ENCODE data around the gene CST9L. TPM values are rescaled to one million over a fixed set of nuclear protein-coding genes. Genes with fewer than 3 reads are reported as not detected.
A peak's percentile ranks its signal among the peaks of the same experiment; 100 is the strongest.

Gene CST9L
- polyA plus RNA-seq, 4 donors, result not detected

- no peak for DNase-seq (ENCODE audit: low read depth in 4 of 4, low spot score in 3 of 4)
Observed at GRCh38 chr20:23548408-23548807, 19.9 kb downstream of the CST9L start.

- DNase-seq (ENCODE audit: low read depth in 4 of 4, low spot score in 3 of 4), result no peak
Observed at GRCh38 chr20:23547613-23548012, 20.7 kb downstream of the CST9L start.

GRCh38 chr20:23546435-23547144, 21.7 kb downstream of the CST9L start:
- DNase-seq (ENCODE audit: low read depth in 4 of 4, low spot score in 3 of 4), result no peak

GRCh38 chr20:23544133-23544532, 24.2 kb downstream of the CST9L start:
- DNase-seq (ENCODE audit: low read depth in 4 of 4, low spot score in 3 of 4), result no peak

- DNase-seq (ENCODE audit: low read depth in 4 of 4, low spot score in 3 of 4), result no peak
Observed at GRCh38 chr20:23542801-23543200, 25.5 kb downstream of the CST9L start.

- DNase-seq (ENCODE audit: low read depth in 4 of 4, low spot score in 3 of 4), result no peak
Observed at GRCh38 chr20:23541776-23542175, 26.5 kb downstream of the CST9L start.

- DNase-seq (ENCODE audit: low read depth in 4 of 4, low spot score in 3 of 4), result no peak
Observed at GRCh38 chr20:23541330-23541729, 27.0 kb downstream of the CST9L start.

- DNase-seq (ENCODE audit: low read depth in 4 of 4, low spot score in 3 of 4), result no peak
Observed at GRCh38 chr20:23540624-23541023, 27.7 kb downstream of the CST9L start.

GRCh38 chr20:23537030-23537429, 31.3 kb downstream of the CST9L start:
- no peak for DNase-seq (ENCODE audit: low read depth in 4 of 4, low spot score in 3 of 4)

- no peak for DNase-seq (ENCODE audit: low read depth in 4 of 4, low spot score in 3 of 4)
Observed at GRCh38 chr20:23536328-23536974, 31.8 kb downstream of the CST9L start.

GRCh38 chr20:23534801-23535593, 33.3 kb downstream of the CST9L start:
- no peak for DNase-seq (ENCODE audit: low read depth in 4 of 4, low spot score in 3 of 4)

GRCh38 chr20:23533161-23533560, 35.1 kb downstream of the CST9L start:
- no peak for DNase-seq (ENCODE audit: low read depth in 4 of 4, low spot score in 3 of 4)

- no peak for DNase-seq (ENCODE audit: low read depth in 4 of 4, low spot score in 3 of 4)
Observed at GRCh38 chr20:23532533-23532932, 35.8 kb downstream of the CST9L start.

- no peak for DNase-seq (ENCODE audit: low read depth in 4 of 4, low spot score in 3 of 4)
Observed at GRCh38 chr20:23530937-23531567, 37.2 kb downstream of the CST9L start.

GRCh38 chr20:23528867-23529431, 39.3 kb downstream of the CST9L start:
- DNase-seq (ENCODE audit: low read depth in 4 of 4, low spot score in 3 of 4), result no peak

GRCh38 chr20:23526850-23527249, 41.4 kb downstream of the CST9L start:
- no peak for DNase-seq (ENCODE audit: low read depth in 4 of 4, low spot score in 3 of 4)

- no peak for DNase-seq (ENCODE audit: low read depth in 4 of 4, low spot score in 3 of 4)
Observed at GRCh38 chr20:23524146-23524545, 44.1 kb downstream of the CST9L start.

GRCh38 chr20:23520185-23520584, 48.1 kb downstream of the CST9L start:
- peak in 2 of 4 donors; percentile 27 to 33 for DNase-seq (ENCODE audit: low read depth in 4 of 4, low spot score in 3 of 4)

GRCh38 chr20:23519556-23519955, 48.7 kb downstream of the CST9L start:
- no peak for DNase-seq (ENCODE audit: low read depth in 4 of 4, low spot score in 3 of 4)

- DNase-seq (ENCODE audit: low read depth in 4 of 4, low spot score in 3 of 4), result no peak
Observed at GRCh38 chr20:23517719-23518118, 50.6 kb downstream of the CST9L start.

Data from right renal pelvis (tissue), 4 donors.